Breast epithelium (tissue), 3 donors: ENCODE measurements around the gene PIWIL1.

Experiments
- CTCF ChIP-seq, 3 donors: fragments of 450-650 bp; IDR thresholded peaks; one replicate each; pipeline ENCODE4 v1.5.1; 2016 to 2017; ENCODE audit warnings: antibody characterized with exemption in 3 of 3, mild to moderate bottlenecking in 3 of 3, moderate library complexity in 3 of 3
- POLR2A ChIP-seq: fragments of 450-650 bp; IDR thresholded peaks from one replicate; pipeline ENCODE4 v1.6.1; 2016; ENCODE audit warnings: antibody characterized with exemption, mild to moderate bottlenecking, moderate library complexity

- no peak for TF ChIP-seq CTCF (IDR thresholded peaks at IDR 0.05)
- TF ChIP-seq POLR2A, result no peak
These were observed at the start of gene PIWIL1 for GRCh38 chr12:130337488-130338303.
